ENCODE results near the gene EDEM1.
"Not testable (repeated sequence)": the region's sequence is repeated elsewhere in the genome, so short reads cannot be mapped to it uniquely, and the experiment has no call there.

EDEM1 gene

GRCh38 chr3:5179036-5179435 lies 8.5 kb upstream of the EDEM1 start:
- not testable (repeated sequence) for DNase-seq

- no peak for DNase-seq
Measured at GRCh38 chr3:5181469-5182141, 5.9 kb upstream of the EDEM1 start.

GRCh38 chr3:5183714-5184113 lies 3.8 kb upstream of the EDEM1 start:
- not testable (repeated sequence) for DNase-seq

- DNase-seq, result no peak
Measured at GRCh38 chr3:5184499-5184898, 3.0 kb upstream of the EDEM1 start.

- DNase-seq, result no peak
Measured at GRCh38 chr3:5185093-5185673, 2.3 kb upstream of the EDEM1 start.

- no peak for DNase-seq
Measured at GRCh38 chr3:5186089-5186857, 1.2 kb upstream of the EDEM1 start.

GRCh38 chr3:5186858-5187155 lies 700 bp upstream of the EDEM1 start:
- no peak for DNase-seq

- peak; percentile 50 for DNase-seq
Measured at GRCh38 chr3:5187920-5188418, 462 bp downstream of the EDEM1 start.

GRCh38 chr3:5188419-5189221 lies 1.1 kb downstream of the EDEM1 start:
- peak; percentile 72 for DNase-seq

GRCh38 chr3:5190147-5190791 lies 2.8 kb downstream of the EDEM1 start:
- DNase-seq, result peak; percentile 17

- DNase-seq, result peak; percentile 36
Measured at GRCh38 chr3:5191555-5192304, 4.2 kb downstream of the EDEM1 start.

- DNase-seq, result peak; percentile 11
Measured at GRCh38 chr3:5192571-5193365, 5.3 kb downstream of the EDEM1 start.

GRCh38 chr3:5194341-5194740 lies 6.8 kb downstream of the EDEM1 start:
- no peak for DNase-seq

- DNase-seq, result peak; percentile 72
Measured at GRCh38 chr3:5194801-5195509, 7.4 kb downstream of the EDEM1 start.

GRCh38 chr3:5195605-5196004 lies 8.1 kb downstream of the EDEM1 start:
- DNase-seq, result peak; percentile 49

GRCh38 chr3:5197022-5197421 lies 9.5 kb downstream of the EDEM1 start:
- no peak for DNase-seq

- peak; percentile 76 for DNase-seq
Measured at GRCh38 chr3:5197470-5198312, 10.2 kb downstream of the EDEM1 start.

- DNase-seq, result no peak
Measured at GRCh38 chr3:5198313-5198677, 10.8 kb downstream of the EDEM1 start.

- peak; percentile 43 for DNase-seq
Measured at GRCh38 chr3:5198986-5199731, 11.7 kb downstream of the EDEM1 start.
